ENCODE measurements around the gene NEDD9.
A peak's percentile ranks its signal among the peaks of the same experiment; 100 is the strongest.

The NEDD9 gene

DNA sequence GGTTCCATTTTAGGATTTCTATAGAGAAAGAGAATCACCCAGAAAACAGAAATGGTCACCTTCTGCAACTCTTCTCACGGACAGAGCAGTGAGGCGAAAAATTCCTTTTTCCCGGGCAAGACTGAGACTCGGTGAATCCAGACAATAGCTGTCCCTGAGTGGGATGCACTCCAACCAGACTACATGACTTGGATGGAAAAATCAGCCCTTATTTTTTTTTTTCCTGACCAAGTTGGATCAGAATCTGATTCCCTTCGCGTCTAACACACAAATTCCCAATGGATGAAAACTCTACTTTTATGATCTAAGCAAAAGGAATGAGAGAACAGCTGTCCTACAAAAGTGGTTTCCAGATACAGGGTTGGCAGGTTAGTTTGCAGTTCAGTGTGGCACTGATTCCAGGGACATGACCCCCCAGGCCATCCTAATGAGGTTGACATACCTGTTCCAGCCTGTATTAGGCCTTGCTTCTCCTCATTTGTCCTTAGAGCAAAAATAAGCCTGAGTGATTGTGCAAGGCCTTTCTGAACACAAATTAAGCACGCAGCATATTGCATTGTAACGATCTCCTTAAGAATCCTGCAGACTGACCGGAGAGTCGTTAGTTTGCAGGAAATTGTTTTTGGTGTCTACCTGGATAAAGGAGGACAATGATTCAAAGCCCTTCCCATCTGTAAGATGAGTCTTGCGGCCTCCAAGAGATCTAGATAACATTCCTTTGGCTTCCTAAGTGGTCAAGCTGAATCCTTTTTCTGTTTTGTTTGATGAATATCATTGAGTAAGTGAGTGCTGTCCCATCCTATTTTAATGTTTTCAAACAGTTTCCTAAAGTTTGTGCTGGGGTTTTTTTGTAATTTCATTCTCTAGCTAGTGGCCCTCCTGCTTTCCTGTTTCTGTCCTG, 1.5 kb upstream of the NEDD9 start:
- TF ChIP-seq, protein P1, sequence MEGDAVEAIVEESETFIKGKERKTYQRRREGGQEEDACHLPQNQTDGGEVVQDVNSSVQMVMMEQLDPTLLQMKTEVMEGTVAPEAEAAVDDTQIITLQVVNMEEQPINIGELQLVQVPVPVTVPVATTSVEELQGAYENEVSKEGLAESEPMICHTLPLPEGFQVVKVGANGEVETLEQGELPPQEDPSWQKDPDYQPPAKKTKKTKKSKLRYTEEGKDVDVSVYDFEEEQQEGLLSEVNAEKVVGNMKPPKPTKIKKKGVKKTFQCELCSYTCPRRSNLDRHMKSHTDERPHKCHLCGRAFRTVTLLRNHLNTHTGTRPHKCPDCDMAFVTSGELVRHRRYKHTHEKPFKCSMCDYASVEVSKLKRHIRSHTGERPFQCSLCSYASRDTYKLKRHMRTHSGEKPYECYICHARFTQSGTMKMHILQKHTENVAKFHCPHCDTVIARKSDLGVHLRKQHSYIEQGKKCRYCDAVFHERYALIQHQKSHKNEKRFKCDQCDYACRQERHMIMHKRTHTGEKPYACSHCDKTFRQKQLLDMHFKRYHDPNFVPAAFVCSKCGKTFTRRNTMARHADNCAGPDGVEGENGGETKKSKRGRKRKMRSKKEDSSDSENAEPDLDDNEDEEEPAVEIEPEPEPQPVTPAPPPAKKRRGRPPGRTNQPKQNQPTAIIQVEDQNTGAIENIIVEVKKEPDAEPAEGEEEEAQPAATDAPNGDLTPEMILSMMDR (conservative IDR thresholded peaks at IDR 0.05), result no peak
- no peak for TF ChIP-seq ZFX (IDR thresholded peaks at IDR 0.05)
- H3K27ac ChIP-seq, result peak overlapping the region; percentile 54; the same call in 1 of the 2 replicates

GRCh38 chr6:11232770-11233626, 530 bp upstream of the NEDD9 start:
- peak overlapping the region; percentile 54 for H3K27ac ChIP-seq
- TF ChIP-seq, protein P1 (conservative IDR thresholded peaks at IDR 0.05), result no peak
- no peak for TF ChIP-seq ZFX (IDR thresholded peaks at IDR 0.05)

- no peak for TF ChIP-seq ZFX (IDR thresholded peaks at IDR 0.05)
- TF ChIP-seq, protein P1 (conservative IDR thresholded peaks at IDR 0.05), result no peak
- H3K27ac ChIP-seq, result peak overlapping the region; percentile 54
Measured at GRCh38 chr6:11231564-11232192, 790 bp downstream of the NEDD9 start.

GRCh38 chr6:11231108-11231463, 1.4 kb downstream of the NEDD9 start:
- no peak overlapping the region for H3K27ac ChIP-seq

GRCh38 chr6:11230158-11231107, 2.0 kb downstream of the NEDD9 start:
- no peak for TF ChIP-seq ZFX (IDR thresholded peaks at IDR 0.05)
- TF ChIP-seq, protein P1 (conservative IDR thresholded peaks at IDR 0.05), result no peak
- H3K27ac ChIP-seq, result no peak overlapping the region

More at GRCh38 chr6:11231108-11231463, 1.4 kb downstream of the NEDD9 start:
- TF ChIP-seq ZFX (IDR thresholded peaks at IDR 0.05), result no peak
- TF ChIP-seq, protein P1 (conservative IDR thresholded peaks at IDR 0.05), result no peak

GRCh38 chr6:11229655-11230046, 2.8 kb downstream of the NEDD9 start:
- no peak for TF ChIP-seq ZFX (IDR thresholded peaks at IDR 0.05)
- TF ChIP-seq, protein P1 (conservative IDR thresholded peaks at IDR 0.05), result no peak
- H3K27ac ChIP-seq, result peak overlapping the region; percentile 73
